ENCODE data around the gene TCL1B.

Gene TCL1B

DNA sequence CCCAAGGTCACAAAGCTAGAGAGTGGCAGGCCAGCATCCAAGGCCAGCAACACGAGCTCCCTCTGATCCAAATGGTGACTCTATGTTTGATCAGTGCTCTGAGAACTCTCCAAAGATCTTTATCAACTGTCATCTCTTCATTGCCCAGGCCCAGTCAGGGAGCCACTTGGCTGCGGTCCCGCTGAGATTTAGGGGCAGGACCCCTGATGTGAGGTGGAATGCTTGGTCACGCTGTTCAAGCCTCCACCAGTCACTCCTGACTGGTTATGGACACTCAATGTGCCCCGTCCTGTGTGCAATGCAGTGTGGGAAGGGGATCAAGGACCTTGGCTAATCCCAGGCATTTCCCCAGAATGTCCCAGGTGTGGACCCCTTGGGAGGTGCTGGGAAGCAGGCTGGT lies 19.8 kb upstream of the TCL1B start:
- TF ChIP-seq, protein P1, sequence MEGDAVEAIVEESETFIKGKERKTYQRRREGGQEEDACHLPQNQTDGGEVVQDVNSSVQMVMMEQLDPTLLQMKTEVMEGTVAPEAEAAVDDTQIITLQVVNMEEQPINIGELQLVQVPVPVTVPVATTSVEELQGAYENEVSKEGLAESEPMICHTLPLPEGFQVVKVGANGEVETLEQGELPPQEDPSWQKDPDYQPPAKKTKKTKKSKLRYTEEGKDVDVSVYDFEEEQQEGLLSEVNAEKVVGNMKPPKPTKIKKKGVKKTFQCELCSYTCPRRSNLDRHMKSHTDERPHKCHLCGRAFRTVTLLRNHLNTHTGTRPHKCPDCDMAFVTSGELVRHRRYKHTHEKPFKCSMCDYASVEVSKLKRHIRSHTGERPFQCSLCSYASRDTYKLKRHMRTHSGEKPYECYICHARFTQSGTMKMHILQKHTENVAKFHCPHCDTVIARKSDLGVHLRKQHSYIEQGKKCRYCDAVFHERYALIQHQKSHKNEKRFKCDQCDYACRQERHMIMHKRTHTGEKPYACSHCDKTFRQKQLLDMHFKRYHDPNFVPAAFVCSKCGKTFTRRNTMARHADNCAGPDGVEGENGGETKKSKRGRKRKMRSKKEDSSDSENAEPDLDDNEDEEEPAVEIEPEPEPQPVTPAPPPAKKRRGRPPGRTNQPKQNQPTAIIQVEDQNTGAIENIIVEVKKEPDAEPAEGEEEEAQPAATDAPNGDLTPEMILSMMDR (conservative IDR thresholded peaks at IDR 0.05; ENCODE audit: control insufficient read depth, insufficient read depth, low read depth, low read length), result no peak
- no peak overlapping the region for H3K4me3 ChIP-seq (ENCODE audit: control insufficient read depth, low read depth, low read length)
- no peak for DNase-seq (ENCODE audit: low read depth)

DNA sequence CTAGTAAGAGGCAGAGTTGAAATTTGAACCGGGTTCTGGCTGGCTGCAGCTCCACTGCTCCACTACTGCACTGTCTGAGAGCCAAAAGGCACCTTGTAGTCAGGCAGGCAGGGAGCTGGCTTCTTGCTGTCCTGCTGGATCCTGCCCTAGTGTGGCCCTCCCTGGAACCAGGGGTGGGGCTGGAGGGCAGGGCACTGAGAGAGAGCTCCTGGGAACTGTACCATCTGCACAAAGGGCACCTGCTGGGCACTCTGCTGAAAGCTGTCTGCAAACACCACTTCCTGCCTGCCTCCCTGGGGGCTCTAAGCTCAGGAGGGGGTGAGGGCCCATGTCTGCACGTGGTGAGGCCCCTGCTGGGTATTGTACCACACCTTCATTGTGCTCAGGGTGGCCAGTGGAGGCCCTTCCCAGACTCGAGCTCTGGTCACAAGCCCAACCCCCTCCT lies 19.0 kb upstream of the TCL1B start:
- TF ChIP-seq, protein P1 (conservative IDR thresholded peaks at IDR 0.05; ENCODE audit: control insufficient read depth, insufficient read depth, low read depth, low read length), result no peak
- no peak overlapping the region for H3K4me3 ChIP-seq (ENCODE audit: control insufficient read depth, low read depth, low read length)
- DNase-seq (ENCODE audit: low read depth), result no peak

DNA sequence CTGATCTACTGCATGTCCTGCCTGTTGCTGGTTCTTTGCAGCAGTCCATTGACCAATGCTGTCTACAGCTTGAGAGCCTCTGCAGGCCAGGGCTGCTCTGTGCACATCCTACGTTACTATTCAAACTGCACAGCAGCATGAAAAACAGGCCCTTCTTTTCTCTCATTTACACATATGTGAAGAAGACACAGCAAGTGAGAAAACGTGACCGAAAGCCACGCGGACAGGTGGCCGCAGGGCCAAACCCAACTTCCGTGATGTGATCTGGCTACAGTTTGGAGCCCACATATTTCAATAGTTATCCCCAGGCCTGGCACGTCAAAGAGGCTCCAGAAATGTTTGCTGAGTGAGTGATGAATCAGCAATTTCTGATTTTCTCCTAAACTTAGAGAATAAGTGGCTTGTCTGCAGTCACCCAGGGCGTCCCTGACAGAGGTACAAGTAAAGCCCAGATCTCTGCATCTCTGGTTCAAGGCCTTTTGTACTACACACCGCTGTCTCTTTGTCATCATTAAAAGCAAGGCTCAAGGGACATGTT lies 17.9 kb upstream of the TCL1B start:
- TF ChIP-seq, protein P1 (conservative IDR thresholded peaks at IDR 0.05; ENCODE audit: control insufficient read depth, insufficient read depth, low read depth, low read length), result no peak
- no peak for DNase-seq (ENCODE audit: low read depth)

DNA sequence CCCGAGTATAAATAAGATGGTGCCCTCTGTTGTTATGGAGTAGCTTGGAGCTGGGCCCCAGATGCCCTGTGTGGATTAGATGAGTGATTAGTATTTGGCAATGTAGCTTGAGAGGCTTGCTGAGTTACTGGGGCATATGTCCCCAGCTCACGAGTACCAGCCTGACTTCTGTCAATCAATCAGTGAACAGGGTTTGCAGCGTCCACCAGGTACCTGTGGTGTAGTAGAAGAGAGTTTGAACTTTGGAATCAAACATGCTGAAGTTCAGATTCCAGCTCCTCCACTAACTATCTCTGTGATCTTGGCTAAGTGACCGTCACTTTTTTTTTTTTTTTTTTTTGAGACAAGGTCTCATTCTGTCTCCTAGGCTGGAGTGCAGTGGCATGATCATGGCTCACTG lies 11.6 kb upstream of the TCL1B start:
- no peak overlapping the region for H3K4me3 ChIP-seq (ENCODE audit: control insufficient read depth, low read depth, low read length)
- TF ChIP-seq, protein P1 (conservative IDR thresholded peaks at IDR 0.05; ENCODE audit: control insufficient read depth, insufficient read depth, low read depth, low read length), result no peak
- no peak for DNase-seq (ENCODE audit: low read depth)

More for the DNA sequence above, 17.9 kb upstream of the TCL1B start:
- H3K4me3 ChIP-seq (ENCODE audit: control insufficient read depth, low read depth, low read length), result no peak overlapping the region

DNA sequence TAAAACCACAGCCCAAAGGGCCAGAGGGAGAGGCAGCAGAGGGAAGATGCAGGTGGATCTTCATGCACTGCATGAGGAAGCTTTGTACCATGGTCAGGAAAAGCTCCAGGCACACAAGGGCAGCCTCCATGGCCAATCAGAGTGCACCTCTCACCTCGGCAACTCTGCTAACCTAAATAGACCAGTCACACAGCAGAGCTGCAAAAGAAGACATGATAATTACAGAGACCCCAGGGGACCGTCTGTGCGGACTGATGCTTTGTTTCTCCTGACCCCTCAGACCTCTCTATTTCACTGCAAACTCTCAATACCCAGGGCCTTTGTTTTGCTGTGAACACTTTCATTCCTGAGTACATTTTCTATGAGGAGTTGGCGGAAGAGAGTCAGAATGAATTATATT lies 10.7 kb upstream of the TCL1B start:
- TF ChIP-seq, protein P1 (conservative IDR thresholded peaks at IDR 0.05; ENCODE audit: control insufficient read depth, insufficient read depth, low read depth, low read length), result no peak
- no peak overlapping the region for H3K4me3 ChIP-seq (ENCODE audit: control insufficient read depth, low read depth, low read length)
- no peak for DNase-seq (ENCODE audit: low read depth)

DNA sequence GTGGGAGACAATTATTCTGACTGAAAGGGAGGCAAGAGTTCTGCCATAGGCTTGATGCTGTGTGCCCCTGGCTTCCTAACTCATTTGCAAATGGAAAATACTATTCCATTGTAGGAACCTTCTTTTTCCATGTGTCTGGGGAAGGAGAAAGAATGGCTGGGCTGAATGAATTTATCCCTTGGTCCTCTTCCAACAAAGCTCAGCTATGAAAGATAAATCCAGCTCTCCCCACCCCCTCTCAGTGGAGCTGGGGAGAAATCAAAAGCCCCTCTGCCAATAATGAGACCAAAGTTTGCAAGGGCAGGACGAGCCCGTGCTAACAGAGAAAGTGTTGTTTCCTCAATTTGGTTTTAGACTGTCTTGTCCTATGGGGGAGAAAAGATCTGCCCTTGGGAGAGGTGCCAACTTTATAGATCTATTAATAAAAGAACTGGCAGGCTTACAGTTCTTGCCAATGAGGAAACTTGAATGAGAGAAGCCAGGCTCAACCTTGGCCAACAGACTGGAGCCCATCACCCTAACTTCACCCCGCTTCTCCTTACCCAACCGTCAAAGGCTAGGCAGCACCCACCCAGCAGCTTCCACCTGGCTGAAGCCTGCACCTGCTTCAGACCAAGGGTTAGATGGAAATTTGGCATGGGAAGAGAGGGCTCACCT lies 8.9 kb upstream of the TCL1B start:
- no peak overlapping the region for H3K4me3 ChIP-seq (ENCODE audit: control insufficient read depth, low read depth, low read length)
- DNase-seq (ENCODE audit: low read depth), result no peak
- TF ChIP-seq, protein P1 (conservative IDR thresholded peaks at IDR 0.05; ENCODE audit: control insufficient read depth, insufficient read depth, low read depth, low read length), result no peak
